ENCODE data around the gene DNAAF5. TPM values are rescaled to one million over a fixed set of nuclear protein-coding genes. Genes with fewer than 3 reads are reported as not detected.

DNAAF5 gene
- total RNA-seq, 4 donors from 2014 or later = 26.8 to 75.8 (median 45.3) TPM

DNA sequence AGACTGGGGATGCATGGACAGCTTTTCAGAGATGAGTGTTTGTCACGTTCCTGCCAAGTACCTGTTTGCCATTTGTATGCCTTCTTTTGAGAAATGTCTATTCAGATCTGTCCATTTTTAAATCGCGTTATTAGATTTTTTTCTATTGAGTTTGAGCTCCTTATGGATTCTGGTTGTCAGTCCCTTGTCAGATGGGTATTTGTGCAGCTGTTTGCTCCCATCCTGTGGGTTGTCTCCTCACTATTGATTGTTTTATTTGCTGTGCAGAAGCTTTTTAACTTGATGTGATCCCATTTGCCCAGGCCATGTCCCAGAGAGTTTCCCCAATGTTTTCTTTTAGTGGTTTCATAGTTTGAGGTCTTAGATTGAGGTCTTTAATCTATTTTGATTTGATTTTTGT lies 6.1 kb downstream of the DNAAF5 start:
- peaks cover 0 to 5% (median 0%) of the 10 kb centered on the region in 3 donors for H3K36me3 ChIP-seq
- H3K4me3 ChIP-seq = peak overlapping the region in 1 of 4 donors; percentile 9
- H3K4me1 ChIP-seq = peaks cover 0 to 27% (median 4%) of the 10 kb centered on the region in 4 donors
- no peak for DNase-seq
- peak overlapping the region in 2 of 4 donors; percentile 69 to 70 for H3K27ac ChIP-seq
- TF ChIP-seq, protein P1, sequence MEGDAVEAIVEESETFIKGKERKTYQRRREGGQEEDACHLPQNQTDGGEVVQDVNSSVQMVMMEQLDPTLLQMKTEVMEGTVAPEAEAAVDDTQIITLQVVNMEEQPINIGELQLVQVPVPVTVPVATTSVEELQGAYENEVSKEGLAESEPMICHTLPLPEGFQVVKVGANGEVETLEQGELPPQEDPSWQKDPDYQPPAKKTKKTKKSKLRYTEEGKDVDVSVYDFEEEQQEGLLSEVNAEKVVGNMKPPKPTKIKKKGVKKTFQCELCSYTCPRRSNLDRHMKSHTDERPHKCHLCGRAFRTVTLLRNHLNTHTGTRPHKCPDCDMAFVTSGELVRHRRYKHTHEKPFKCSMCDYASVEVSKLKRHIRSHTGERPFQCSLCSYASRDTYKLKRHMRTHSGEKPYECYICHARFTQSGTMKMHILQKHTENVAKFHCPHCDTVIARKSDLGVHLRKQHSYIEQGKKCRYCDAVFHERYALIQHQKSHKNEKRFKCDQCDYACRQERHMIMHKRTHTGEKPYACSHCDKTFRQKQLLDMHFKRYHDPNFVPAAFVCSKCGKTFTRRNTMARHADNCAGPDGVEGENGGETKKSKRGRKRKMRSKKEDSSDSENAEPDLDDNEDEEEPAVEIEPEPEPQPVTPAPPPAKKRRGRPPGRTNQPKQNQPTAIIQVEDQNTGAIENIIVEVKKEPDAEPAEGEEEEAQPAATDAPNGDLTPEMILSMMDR (IDR thresholded peaks at IDR 0.05) = no peak
- no peak for TF ChIP-seq POLR2A (IDR thresholded peaks at IDR 0.05)
- peaks cover 0 to 9% (median 0%) of the 10 kb centered on the region in 4 donors for H3K9me3 ChIP-seq
- no peaks in the 10 kb centered on the region for H3K27me3 ChIP-seq

DNA sequence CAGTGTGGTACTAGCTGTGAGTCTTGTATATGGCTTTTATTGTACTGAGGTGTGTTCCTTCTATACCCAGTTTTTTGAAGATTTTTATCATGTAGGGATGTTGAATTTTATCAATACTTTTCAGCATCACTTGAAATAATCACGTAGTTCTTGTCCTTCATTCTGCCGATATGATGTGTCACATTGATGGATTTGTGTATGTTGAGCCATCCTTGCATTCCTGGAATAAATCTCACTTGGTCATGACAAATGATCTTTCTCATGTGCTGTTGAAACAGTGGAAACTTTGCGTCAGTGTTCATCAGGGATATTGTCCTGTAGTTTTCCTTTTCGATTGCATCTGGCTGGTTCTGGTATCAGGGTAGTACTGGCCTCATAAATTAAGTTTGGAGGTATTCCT lies 7.7 kb downstream of the DNAAF5 start:
- TF ChIP-seq POLR2A (IDR thresholded peaks at IDR 0.05) = no peak
- TF ChIP-seq, protein P1 (IDR thresholded peaks at IDR 0.05) = no peak
- H3K4me1 ChIP-seq = peaks cover 0 to 14% (median 0%) of the 10 kb centered on the region in 4 donors
- no peaks in the 10 kb centered on the region for H3K27me3 ChIP-seq
- peaks cover 0 to 9% (median 0%) of the 10 kb centered on the region in 4 donors for H3K9me3 ChIP-seq
- no peak overlapping the region for H3K27ac ChIP-seq
- peaks cover 0 to 5% (median 0%) of the 10 kb centered on the region in 3 donors for H3K36me3 ChIP-seq
- H3K4me3 ChIP-seq = no peak overlapping the region
- DNase-seq = no peak

DNA sequence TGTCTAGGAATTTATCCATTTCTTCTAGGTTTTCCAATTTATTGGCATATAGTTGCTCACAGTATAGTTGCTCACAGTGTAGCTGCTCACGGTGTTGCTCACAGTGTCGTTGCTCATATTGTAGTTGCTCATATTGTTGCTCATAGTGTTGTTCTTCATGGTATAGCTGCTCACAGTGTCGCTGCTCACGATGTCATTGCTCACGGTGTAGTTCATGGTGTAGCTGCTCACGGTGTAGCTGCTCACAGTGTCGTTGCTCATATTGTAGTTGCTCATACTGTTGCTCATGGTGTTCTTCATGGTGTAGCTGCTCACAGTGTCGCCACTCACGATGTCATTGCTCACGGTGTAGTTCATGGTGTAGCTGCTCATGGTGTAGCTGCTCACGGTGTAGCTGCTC lies 8.3 kb downstream of the DNAAF5 start:
- peaks cover 0 to 8% (median 0%) of the 10 kb centered on the region in 3 donors for H3K36me3 ChIP-seq
- H3K27ac ChIP-seq = no peak overlapping the region
- TF ChIP-seq POLR2A (IDR thresholded peaks at IDR 0.05) = no peak
- H3K4me1 ChIP-seq = peaks cover 0 to 14% (median 0%) of the 10 kb centered on the region in 4 donors
- no peak for DNase-seq
- H3K4me3 ChIP-seq = no peak overlapping the region
- no peaks in the 10 kb centered on the region for H3K27me3 ChIP-seq
- H3K9me3 ChIP-seq = peaks cover 0 to 9% (median 0%) of the 10 kb centered on the region in 4 donors

DNA sequence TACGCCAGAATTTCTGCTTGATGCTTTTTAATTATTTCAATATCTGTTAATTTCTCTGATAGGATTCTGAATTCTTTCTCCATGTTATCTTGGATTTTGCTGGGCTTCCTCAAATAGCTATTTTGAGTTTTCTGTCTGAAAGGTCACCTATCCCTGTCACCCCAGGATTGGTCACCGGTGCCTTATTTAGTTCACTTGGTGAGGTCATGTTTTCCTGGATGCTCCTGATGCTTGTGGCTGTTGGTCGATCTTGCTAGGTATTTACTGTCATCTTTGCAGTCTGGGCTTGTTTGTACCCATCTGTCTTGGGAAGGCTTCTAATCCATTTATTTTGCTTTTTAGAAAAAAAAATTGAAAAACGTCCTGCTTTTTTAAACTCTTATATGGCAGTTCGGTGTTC lies 11.7 kb downstream of the DNAAF5 start:
- H3K4me1 ChIP-seq = no peaks in the 10 kb centered on the region
- peaks cover 0 to 9% (median 0%) of the 10 kb centered on the region in 4 donors for H3K9me3 ChIP-seq
- no peak for DNase-seq
- TF ChIP-seq POLR2A (IDR thresholded peaks at IDR 0.05) = no peak
- TF ChIP-seq, protein P1 (IDR thresholded peaks at IDR 0.05) = no peak
- H3K4me3 ChIP-seq = no peak overlapping the region
- no peak overlapping the region for H3K27ac ChIP-seq
- H3K36me3 ChIP-seq = peaks cover 0 to 25% (median 0%) of the 10 kb centered on the region in 3 donors
- H3K27me3 ChIP-seq = no peaks in the 10 kb centered on the region

DNA sequence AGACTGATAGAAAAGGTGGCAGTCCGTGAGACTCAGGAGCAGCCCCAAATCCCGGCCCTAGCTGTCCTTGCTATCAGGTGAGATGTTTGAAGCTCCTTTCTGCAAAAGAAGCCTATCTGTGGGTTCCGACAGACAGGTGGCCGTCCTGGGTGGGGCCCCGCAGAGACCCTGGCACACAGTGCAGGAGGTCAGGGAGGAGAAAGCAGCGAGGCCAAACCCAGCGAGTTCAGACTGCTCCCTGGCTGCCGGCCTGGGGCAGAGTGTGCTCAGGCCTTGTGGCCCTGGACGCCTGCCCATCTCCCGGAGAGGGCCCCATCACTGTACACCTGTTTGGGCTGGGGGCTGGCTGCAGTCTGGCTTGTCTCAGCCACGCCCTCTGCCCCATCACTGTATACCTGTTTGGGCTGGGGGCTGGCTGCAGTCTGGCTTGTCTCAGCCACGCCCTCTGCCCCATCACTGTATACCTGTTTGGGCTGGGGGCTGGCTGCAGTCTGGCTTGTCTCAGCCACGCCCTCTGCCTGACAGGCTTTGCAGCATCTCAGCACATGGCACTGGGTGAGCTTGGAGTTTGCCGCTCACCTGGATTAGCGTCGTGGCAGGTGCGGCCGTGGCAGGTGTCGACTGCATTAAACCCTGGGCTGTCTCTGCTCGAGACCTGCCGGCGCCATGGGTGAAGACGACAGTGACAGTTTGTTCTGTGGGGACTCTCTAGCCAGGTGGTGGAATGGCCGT lies 12.4 kb downstream of the DNAAF5 start:
- DNase-seq = peak in 1 of 3 donors; percentile 14
- Histone ChIP-seq H3K27ac (no peak overlapping the region), H3K9me3 (peaks cover 0 to 9% (median 0%) of the 10 kb centered on the region in 4 donors), H3K36me3 (peaks cover 0 to 25% (median 0%) of the 10 kb centered on the region in 3 donors), H3K4me3 (no peak overlapping the region), H3K4me1 (no peaks in the 10 kb centered on the region), H3K27me3 (no peaks in the 10 kb centered on the region)
- TF ChIP-seq, protein P1 (IDR thresholded peaks at IDR 0.05) = no peak
- no peak for TF ChIP-seq POLR2A (IDR thresholded peaks at IDR 0.05)

DNA sequence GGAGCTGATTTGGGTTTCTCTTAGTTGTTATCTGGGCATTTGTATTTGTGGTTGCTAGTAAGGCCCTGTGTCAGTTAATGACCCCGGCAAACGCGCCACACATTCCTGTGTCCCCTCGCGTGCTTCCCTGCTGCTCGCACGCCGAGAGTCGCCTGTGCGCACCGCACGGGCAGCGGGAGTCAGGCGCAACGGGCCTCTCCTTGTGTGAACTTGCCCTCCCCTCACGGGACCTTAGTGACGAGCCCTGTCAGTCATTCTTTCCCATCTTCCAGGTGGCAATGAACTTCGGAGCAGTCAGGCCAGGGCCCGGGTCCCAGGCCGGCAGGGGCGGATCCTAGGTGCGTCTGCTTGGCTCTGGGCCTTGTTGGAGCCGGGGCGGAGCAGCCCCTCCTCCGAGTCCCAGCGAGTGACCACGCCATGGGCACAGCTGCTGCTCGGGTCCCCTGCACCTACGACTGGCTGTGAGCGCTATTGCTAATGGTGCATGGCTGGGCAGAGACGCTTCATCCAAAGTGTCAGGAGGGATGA lies 13.0 kb downstream of the DNAAF5 start:
- no peaks in the 10 kb centered on the region for H3K27me3 ChIP-seq
- H3K9me3 ChIP-seq = peaks cover 0 to 3% (median 0%) of the 10 kb centered on the region in 4 donors
- peaks cover 0 to 25% (median 0%) of the 10 kb centered on the region in 3 donors for H3K36me3 ChIP-seq
- H3K4me3 ChIP-seq = no peak overlapping the region
- no peaks in the 10 kb centered on the region for H3K4me1 ChIP-seq
- peak in 1 of 3 donors; percentile 22 for DNase-seq
- no peak overlapping the region for H3K27ac ChIP-seq
- TF ChIP-seq POLR2A (IDR thresholded peaks at IDR 0.05) = no peak
- TF ChIP-seq, protein P1 (IDR thresholded peaks at IDR 0.05) = no peak
